Measurements from ENCODE around the gene FOXF2.

The FOXF2 gene

GRCh38 chr6:1415416-1416063, 26.2 kb downstream of the FOXF2 start:
- DNase-seq = no peak

GRCh38 chr6:1416191-1416760, 26.9 kb downstream of the FOXF2 start:
- no peak for DNase-seq

GRCh38 chr6:1416820-1417219, 27.4 kb downstream of the FOXF2 start:
- no peak for DNase-seq

- DNase-seq = no peak
These were observed 28.3 kb downstream of the FOXF2 start for GRCh38 chr6:1417718-1418117.

- peak; percentile 67 for DNase-seq
These were observed 29.3 kb downstream of the FOXF2 start for GRCh38 chr6:1418471-1419191.

GRCh38 chr6:1420382-1420781, 31.0 kb downstream of the FOXF2 start:
- no peak for DNase-seq

GRCh38 chr6:1422290-1422689, 32.9 kb downstream of the FOXF2 start:
- no peak for DNase-seq

GRCh38 chr6:1423578-1423977, 34.2 kb downstream of the FOXF2 start:
- DNase-seq = no peak

GRCh38 chr6:1424306-1424927, 35.0 kb downstream of the FOXF2 start:
- peak; percentile 30 for DNase-seq

- peak; percentile 58 for DNase-seq
These were observed 37.0 kb downstream of the FOXF2 start for GRCh38 chr6:1426416-1426815.

- DNase-seq = no peak
These were observed 46.4 kb downstream of the FOXF2 start for GRCh38 chr6:1435806-1436205.

GRCh38 chr6:1436334-1437306, 47.2 kb downstream of the FOXF2 start:
- peak; percentile 54 for DNase-seq

GRCh38 chr6:1437553-1438406, 48.4 kb downstream of the FOXF2 start:
- DNase-seq = no peak

- no peak for DNase-seq
These were observed 49.1 kb downstream of the FOXF2 start for GRCh38 chr6:1438471-1438881.

GRCh38 chr6:1439349-1439748, 50.0 kb downstream of the FOXF2 start:
- DNase-seq = no peak

- DNase-seq = no peak
These were observed 53.6 kb downstream of the FOXF2 start for GRCh38 chr6:1442929-1443328.
